ENCODE results near the gene ARHGEF17.

Gene ARHGEF17

DNA sequence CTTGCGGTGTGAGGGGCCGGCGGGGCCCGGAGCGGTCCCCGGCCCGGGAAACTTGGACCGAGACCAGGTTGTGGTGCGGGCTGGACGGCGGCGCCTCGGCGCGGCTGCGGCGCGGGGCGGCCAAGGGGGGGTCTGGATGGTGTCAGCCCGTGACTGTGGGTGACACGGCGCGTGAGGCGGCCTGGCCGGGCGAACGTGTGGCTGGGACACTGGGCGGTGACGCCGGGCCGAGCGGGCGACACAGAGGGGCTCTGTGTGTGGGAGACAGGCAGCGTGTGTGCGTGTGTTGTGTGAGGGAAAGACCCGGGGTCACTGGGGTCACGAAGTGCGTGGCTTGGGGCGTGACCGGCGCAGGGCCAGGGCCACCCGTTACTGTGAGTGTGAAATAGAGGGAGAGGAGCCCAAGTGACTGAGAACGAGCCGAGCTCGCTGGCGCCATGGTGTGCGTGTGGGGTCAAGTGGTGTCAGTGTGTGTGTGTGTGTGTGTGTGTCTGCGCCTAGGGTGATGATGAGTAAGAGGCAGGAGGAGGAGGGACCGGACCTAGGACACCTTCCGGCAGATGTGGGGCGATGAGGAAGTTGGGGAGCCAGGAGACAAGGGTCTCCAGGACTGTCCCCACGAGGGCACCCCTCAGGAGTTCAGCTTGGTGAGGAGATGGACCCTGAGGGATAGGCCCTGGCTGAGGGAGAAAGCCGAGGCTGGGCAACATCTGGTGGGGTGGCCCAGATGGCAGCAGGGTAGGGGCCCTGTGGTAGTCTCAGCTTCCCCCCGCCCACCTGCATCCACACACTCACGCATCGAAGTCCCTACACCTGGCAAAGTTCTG lies 68.9 kb downstream of the ARHGEF17 start:
- DNase-seq, result peak; percentile 85 to 94 (median 93)
- no peaks in the 10 kb centered on the region for H3K9me3 ChIP-seq (ENCODE audit: control extremely low read depth in 1 of 5, control insufficient read depth in 4 of 5, insufficient read depth in 2 of 5, low read depth in 1 of 5, low read length in 4 of 5)
- 2% methylated on average over 40 of the region's 56 CpGs for WGBS (ENCODE audit: insufficient coverage)
- ChIA-PET CTCF (interaction anchor here (0.6 to 2.2 kb wide), 6 partner anchors 8 to 223 kb away, joined by 3 to 6 read pairs (median 4); no protein-coding TSS in a partner anchor), POLR2A (interaction anchor here (0.6 to 3.0 kb wide), 5 partner anchors 8 to 213 kb away, joined by 3 to 18 read pairs (median 9); no protein-coding TSS in a partner anchor)
- H3K36me3 ChIP-seq (ENCODE audit: control insufficient read depth in 4 of 4, insufficient read depth in 4 of 4, low read length in 3 of 4), result peaks cover 0 to 31% (median 0%) of the 10 kb centered on the region in 4 experiments
- peak overlapping the region; percentile 78 to 90 for H3K27ac ChIP-seq (ENCODE audit: insufficient read depth in 1 of 2, low read depth in 1 of 2, low read length in 2 of 2, poor library complexity in 1 of 2, severe bottlenecking in 2 of 2)
- H3K4me1 ChIP-seq (ENCODE audit: control extremely low read depth in 1 of 4, control insufficient read depth in 4 of 4, insufficient read depth in 4 of 4, low read length in 3 of 4), result peaks cover 9 to 77% (median 72%) of the 10 kb centered on the region in 4 experiments
- peak overlapping the region; percentile 59 to 96 (median 78) for H3K4me3 ChIP-seq (ENCODE audit: control insufficient read depth in 1 of 7, extremely low read depth in 1 of 7, insufficient read depth in 4 of 7, low read depth in 2 of 7, low read length in 6 of 7)
- H3K27me3 ChIP-seq (replicated peaks in 2 of 5; ENCODE audit: control insufficient read depth in 4 of 5, insufficient read depth in 5 of 5, low read length in 4 of 5), result no peaks in the 10 kb centered on the region

- Histone ChIP-seq H3K27me3 (replicated peaks in 2 of 5; ENCODE audit: control insufficient read depth in 4 of 5, insufficient read depth in 5 of 5, low read length in 4 of 5) (no peaks in the 10 kb centered on the region), H3K27ac (ENCODE audit: insufficient read depth in 1 of 2, low read depth in 1 of 2, low read length in 2 of 2, poor library complexity in 1 of 2, severe bottlenecking in 2 of 2) (peak overlapping the region; percentile 6 to 32), H3K36me3 (ENCODE audit: control insufficient read depth in 4 of 4, insufficient read depth in 4 of 4, low read length in 3 of 4) (peaks cover 0 to 42% (median 0%) of the 10 kb centered on the region in 4 experiments), H3K4me1 (ENCODE audit: control extremely low read depth in 1 of 4, control insufficient read depth in 4 of 4, insufficient read depth in 4 of 4, low read length in 3 of 4) (peaks cover 7 to 88% (median 84%) of the 10 kb centered on the region in 4 experiments), H3K9me3 (ENCODE audit: control extremely low read depth in 1 of 5, control insufficient read depth in 4 of 5, insufficient read depth in 2 of 5, low read depth in 1 of 5, low read length in 4 of 5) (no peaks in the 10 kb centered on the region), H3K4me3 (ENCODE audit: control insufficient read depth in 1 of 7, extremely low read depth in 1 of 7, insufficient read depth in 4 of 7, low read depth in 2 of 7, low read length in 6 of 7) (peak overlapping the region in 1 of 7 experiments; percentile 45)
- CTCF ChIA-PET, result interaction anchor here (1.7 kb wide), 1 partner anchor 14 kb away, joined by 7 read pairs; no protein-coding TSS in a partner anchor
- DNase-seq, result no peak
- WGBS (ENCODE audit: insufficient coverage), result 90% methylated on average over 10 of the region's 10 CpGs
- POLR2A ChIA-PET, result interaction anchor here (0.6 to 0.9 kb wide), 3 partner anchors 14 to 143 kb away, joined by 3 read pairs; no protein-coding TSS in a partner anchor
Measured at GRCh38 chr11:73379189-73379880, 71.3 kb downstream of the ARHGEF17 start.

GRCh38 chr11:73380331-73380730 lies 72.3 kb downstream of the ARHGEF17 start:
- Histone ChIP-seq H3K9me3 (ENCODE audit: control extremely low read depth in 1 of 5, control insufficient read depth in 4 of 5, insufficient read depth in 2 of 5, low read depth in 1 of 5, low read length in 4 of 5) (no peaks in the 10 kb centered on the region), H3K27ac (ENCODE audit: insufficient read depth in 1 of 2, low read depth in 1 of 2, low read length in 2 of 2, poor library complexity in 1 of 2, severe bottlenecking in 2 of 2) (peak overlapping the region in 1 of 2 experiments; percentile 45), H3K4me3 (ENCODE audit: control insufficient read depth in 1 of 7, extremely low read depth in 1 of 7, insufficient read depth in 4 of 7, low read depth in 2 of 7, low read length in 6 of 7) (no peak overlapping the region), H3K27me3 (replicated peaks in 2 of 5; ENCODE audit: control insufficient read depth in 4 of 5, insufficient read depth in 5 of 5, low read length in 4 of 5) (no peaks in the 10 kb centered on the region), H3K36me3 (ENCODE audit: control insufficient read depth in 4 of 4, insufficient read depth in 4 of 4, low read length in 3 of 4) (peaks cover 0 to 46% (median 0%) of the 10 kb centered on the region in 4 experiments), H3K4me1 (ENCODE audit: control extremely low read depth in 1 of 4, control insufficient read depth in 4 of 4, insufficient read depth in 4 of 4, low read length in 3 of 4) (peaks cover 8 to 94% (median 92%) of the 10 kb centered on the region in 4 experiments)
- 72% methylated on average over 5 of the region's 7 CpGs for WGBS (ENCODE audit: insufficient coverage)
- ChIA-PET CTCF (interaction anchor here (1.3 to 1.7 kb wide), 2 partner anchors 13 to 29 kb away, joined by 4 to 7 read pairs; no protein-coding TSS in a partner anchor), POLR2A (no interaction called here)
- DNase-seq, result no peak

- Histone ChIP-seq H3K36me3 (ENCODE audit: control insufficient read depth in 4 of 4, insufficient read depth in 4 of 4, low read length in 3 of 4) (peaks cover 0 to 46% (median 0%) of the 10 kb centered on the region in 4 experiments), H3K4me1 (ENCODE audit: control extremely low read depth in 1 of 4, control insufficient read depth in 4 of 4, insufficient read depth in 4 of 4, low read length in 3 of 4) (peaks cover 14 to 94% (median 92%) of the 10 kb centered on the region in 4 experiments), H3K4me3 (ENCODE audit: control insufficient read depth in 1 of 7, extremely low read depth in 1 of 7, insufficient read depth in 4 of 7, low read depth in 2 of 7, low read length in 6 of 7) (no peak overlapping the region), H3K27me3 (replicated peaks in 2 of 5; ENCODE audit: control insufficient read depth in 4 of 5, insufficient read depth in 5 of 5, low read length in 4 of 5) (no peaks in the 10 kb centered on the region), H3K9me3 (ENCODE audit: control extremely low read depth in 1 of 5, control insufficient read depth in 4 of 5, insufficient read depth in 2 of 5, low read depth in 1 of 5, low read length in 4 of 5) (no peaks in the 10 kb centered on the region), H3K27ac (ENCODE audit: insufficient read depth in 1 of 2, low read depth in 1 of 2, low read length in 2 of 2, poor library complexity in 1 of 2, severe bottlenecking in 2 of 2) (peak overlapping the region in 1 of 2 experiments; percentile 45)
- POLR2A ChIA-PET, result no interaction called here
- DNase-seq, result no peak
- 100% methylated on average over 2 of the region's 4 CpGs for WGBS (ENCODE audit: insufficient coverage)
- CTCF ChIA-PET, result interaction anchor here (1.3 kb wide), 1 partner anchor 29 kb away, joined by 4 read pairs; no protein-coding TSS in a partner anchor
Measured at GRCh38 chr11:73380897-73381410, 72.9 kb downstream of the ARHGEF17 start.

DNA sequence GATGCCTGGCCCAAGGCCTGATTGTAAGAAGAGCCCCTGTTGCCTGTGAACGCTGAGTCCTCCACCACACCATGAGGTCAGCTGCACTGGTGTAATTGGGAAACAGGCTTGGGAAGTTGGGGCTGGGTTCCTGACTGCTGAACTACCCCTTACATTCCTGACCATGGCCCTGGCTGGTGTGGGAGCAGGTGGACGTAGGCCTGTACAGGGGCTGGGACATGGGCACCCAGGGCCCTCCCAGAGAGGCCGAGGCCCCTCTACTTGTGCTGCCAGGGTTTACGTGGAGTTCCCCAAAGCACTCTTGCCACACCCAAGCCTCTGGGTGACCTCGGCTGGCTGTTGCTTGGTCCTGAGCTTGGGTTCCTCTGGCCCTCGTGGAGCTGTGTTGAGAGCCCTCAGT lies 73.5 kb downstream of the ARHGEF17 start:
- Histone ChIP-seq H3K9me3 (ENCODE audit: control extremely low read depth in 1 of 5, control insufficient read depth in 4 of 5, insufficient read depth in 2 of 5, low read depth in 1 of 5, low read length in 4 of 5) (no peaks in the 10 kb centered on the region), H3K27me3 (replicated peaks in 2 of 5; ENCODE audit: control insufficient read depth in 4 of 5, insufficient read depth in 5 of 5, low read length in 4 of 5) (no peaks in the 10 kb centered on the region), H3K4me1 (ENCODE audit: control extremely low read depth in 1 of 4, control insufficient read depth in 4 of 4, insufficient read depth in 4 of 4, low read length in 3 of 4) (peaks cover 14 to 100% (median 97%) of the 10 kb centered on the region in 4 experiments), H3K4me3 (ENCODE audit: control insufficient read depth in 1 of 7, extremely low read depth in 1 of 7, insufficient read depth in 4 of 7, low read depth in 2 of 7, low read length in 6 of 7) (no peak overlapping the region), H3K27ac (ENCODE audit: insufficient read depth in 1 of 2, low read depth in 1 of 2, low read length in 2 of 2, poor library complexity in 1 of 2, severe bottlenecking in 2 of 2) (no peak overlapping the region), H3K36me3 (ENCODE audit: control insufficient read depth in 4 of 4, insufficient read depth in 4 of 4, low read length in 3 of 4) (peaks cover 0 to 48% (median 0%) of the 10 kb centered on the region in 4 experiments)
- CTCF ChIA-PET, result interaction anchor here (0.7 to 1.3 kb wide), 3 partner anchors 8 to 223 kb away, joined by 3 to 4 read pairs (median 3); no protein-coding TSS in a partner anchor
- POLR2A ChIA-PET, result no interaction called here
- no peak for DNase-seq
- WGBS (ENCODE audit: insufficient coverage), result 56% methylated on average over 6 of the region's 6 CpGs

DNA sequence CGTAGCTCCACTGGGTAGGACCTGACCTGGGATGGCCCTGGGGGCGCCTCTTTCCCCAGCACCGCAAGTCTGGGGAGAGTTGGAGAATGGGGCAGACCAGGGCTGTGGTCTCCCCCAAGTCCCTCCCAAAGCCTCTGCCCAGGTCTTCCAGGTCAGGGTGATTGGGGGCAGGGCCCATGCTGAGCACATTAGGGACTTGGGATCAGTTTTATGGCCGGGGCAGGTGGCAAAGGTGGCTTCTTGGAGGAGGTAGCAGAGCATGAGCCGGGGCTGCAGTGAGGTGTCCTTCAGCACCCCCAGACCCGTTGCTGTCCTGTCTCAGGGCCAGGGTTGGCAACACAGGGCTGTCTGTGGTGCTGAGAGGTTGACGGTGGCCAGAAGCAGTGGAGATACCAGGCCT lies 74.1 kb downstream of the ARHGEF17 start:
- Histone ChIP-seq H3K27ac (ENCODE audit: insufficient read depth in 1 of 2, low read depth in 1 of 2, low read length in 2 of 2, poor library complexity in 1 of 2, severe bottlenecking in 2 of 2) (peak overlapping the region in 1 of 2 experiments; percentile 41), H3K27me3 (replicated peaks in 2 of 5; ENCODE audit: control insufficient read depth in 4 of 5, insufficient read depth in 5 of 5, low read length in 4 of 5) (no peaks in the 10 kb centered on the region), H3K4me3 (ENCODE audit: control insufficient read depth in 1 of 7, extremely low read depth in 1 of 7, insufficient read depth in 4 of 7, low read depth in 2 of 7, low read length in 6 of 7) (no peak overlapping the region), H3K36me3 (ENCODE audit: control insufficient read depth in 4 of 4, insufficient read depth in 4 of 4, low read length in 3 of 4) (peaks cover 0 to 49% (median 0%) of the 10 kb centered on the region in 4 experiments), H3K4me1 (ENCODE audit: control extremely low read depth in 1 of 4, control insufficient read depth in 4 of 4, insufficient read depth in 4 of 4, low read length in 3 of 4) (peaks cover 14 to 100% (median 99%) of the 10 kb centered on the region in 4 experiments), H3K9me3 (ENCODE audit: control extremely low read depth in 1 of 5, control insufficient read depth in 4 of 5, insufficient read depth in 2 of 5, low read depth in 1 of 5, low read length in 4 of 5) (no peaks in the 10 kb centered on the region)
- ChIA-PET CTCF (interaction anchor here (0.8 to 1.4 kb wide), 5 partner anchors 9 to 223 kb away, joined by 3 to 5 read pairs (median 3); no protein-coding TSS in a partner anchor), POLR2A (no interaction called here)
- WGBS (ENCODE audit: insufficient coverage), result 96% methylated on average over 7 of the region's 7 CpGs
- no peak for DNase-seq
